ENCODE data around the gene COX7A1.

DNA sequence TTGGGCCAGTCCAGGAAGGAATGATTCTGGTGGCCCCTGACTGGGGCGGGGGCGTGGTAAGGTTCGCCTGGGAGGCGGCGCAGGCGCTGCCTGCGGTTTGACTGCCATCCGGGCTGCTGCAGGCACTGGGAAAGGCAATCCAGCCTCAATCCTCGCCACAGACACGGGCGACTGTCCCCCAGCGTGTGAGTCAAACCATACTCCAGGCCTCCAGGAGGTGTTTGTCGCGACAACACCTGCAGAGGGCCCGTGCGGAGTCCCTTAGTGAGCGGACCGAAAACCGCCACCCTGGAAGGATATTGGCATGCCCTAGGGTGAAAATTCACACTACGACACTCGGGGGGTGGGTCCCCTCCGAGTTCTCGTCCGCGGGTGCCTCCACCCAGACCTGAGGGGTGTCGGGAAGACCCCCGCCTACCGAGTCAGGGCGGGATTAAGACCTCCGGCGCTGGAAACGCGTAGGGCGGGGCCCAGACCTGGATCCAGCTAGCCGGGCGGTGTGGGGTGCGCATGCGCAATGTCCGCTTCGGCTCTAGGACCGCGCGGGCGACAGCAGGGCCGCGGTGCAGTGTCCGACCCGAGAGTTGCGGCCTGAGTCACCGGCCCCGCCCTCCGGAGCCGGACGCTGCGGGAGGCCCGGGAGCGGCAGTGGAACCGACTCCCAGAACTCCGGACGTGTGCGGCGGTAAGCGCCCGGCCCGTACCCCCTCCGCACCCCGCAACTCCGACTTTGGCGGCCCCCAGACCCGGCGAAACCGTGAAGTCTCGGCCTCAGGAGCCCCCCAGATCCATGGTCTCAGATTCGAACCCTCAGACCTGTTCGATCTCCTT is 12.6 kb downstream of the COX7A1 start, which contains the start of gene CAPNS1:
- TF ChIP-seq, protein P1, sequence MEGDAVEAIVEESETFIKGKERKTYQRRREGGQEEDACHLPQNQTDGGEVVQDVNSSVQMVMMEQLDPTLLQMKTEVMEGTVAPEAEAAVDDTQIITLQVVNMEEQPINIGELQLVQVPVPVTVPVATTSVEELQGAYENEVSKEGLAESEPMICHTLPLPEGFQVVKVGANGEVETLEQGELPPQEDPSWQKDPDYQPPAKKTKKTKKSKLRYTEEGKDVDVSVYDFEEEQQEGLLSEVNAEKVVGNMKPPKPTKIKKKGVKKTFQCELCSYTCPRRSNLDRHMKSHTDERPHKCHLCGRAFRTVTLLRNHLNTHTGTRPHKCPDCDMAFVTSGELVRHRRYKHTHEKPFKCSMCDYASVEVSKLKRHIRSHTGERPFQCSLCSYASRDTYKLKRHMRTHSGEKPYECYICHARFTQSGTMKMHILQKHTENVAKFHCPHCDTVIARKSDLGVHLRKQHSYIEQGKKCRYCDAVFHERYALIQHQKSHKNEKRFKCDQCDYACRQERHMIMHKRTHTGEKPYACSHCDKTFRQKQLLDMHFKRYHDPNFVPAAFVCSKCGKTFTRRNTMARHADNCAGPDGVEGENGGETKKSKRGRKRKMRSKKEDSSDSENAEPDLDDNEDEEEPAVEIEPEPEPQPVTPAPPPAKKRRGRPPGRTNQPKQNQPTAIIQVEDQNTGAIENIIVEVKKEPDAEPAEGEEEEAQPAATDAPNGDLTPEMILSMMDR (IDR thresholded peaks at IDR 0.05): peak in 2 of 6 experiments; percentile 9 to 23
- TF ChIP-seq POLR2A (IDR thresholded peaks at IDR 0.05): peak; percentile 96 to 98
